G401.6 (cell line): ENCODE data around the gene ARHGEF7.

Experiments used
- FAIRE-seq: peaks from 2 replicates; lab custom pipeline; 2012; peaks lifted over from hg19 to GRCh38; lab: Jason Lieb, UNC

Gene ARHGEF7

GRCh38 chr13:111326621-111326965 is 211.5 kb downstream of the ARHGEF7 start:
- FAIRE-seq = no peak

- FAIRE-seq = no peak
These were observed 212.0 kb downstream of the ARHGEF7 start for GRCh38 chr13:111326981-111327642.

GRCh38 chr13:111327730-111328573 is 212.8 kb downstream of the ARHGEF7 start:
- no peak for FAIRE-seq

GRCh38 chr13:111328574-111329410 is 213.7 kb downstream of the ARHGEF7 start:
- FAIRE-seq = no peak

GRCh38 chr13:111329641-111330040 is 214.5 kb downstream of the ARHGEF7 start:
- no peak for FAIRE-seq

GRCh38 chr13:111330066-111330610 is 215.0 kb downstream of the ARHGEF7 start:
- no peak for FAIRE-seq

- no peak for FAIRE-seq
These were observed 220.2 kb downstream of the ARHGEF7 start for GRCh38 chr13:111335298-111335697.

GRCh38 chr13:111336666-111337065 is 221.6 kb downstream of the ARHGEF7 start:
- no peak for FAIRE-seq

GRCh38 chr13:111337206-111337605 is 222.1 kb downstream of the ARHGEF7 start:
- no peak for FAIRE-seq

- no peak for FAIRE-seq
These were observed 222.6 kb downstream of the ARHGEF7 start for GRCh38 chr13:111337741-111338140.

GRCh38 chr13:111338841-111339240 is 223.7 kb downstream of the ARHGEF7 start:
- no peak for FAIRE-seq

GRCh38 chr13:111339366-111340143 is 224.4 kb downstream of the ARHGEF7 start:
- no peak for FAIRE-seq

GRCh38 chr13:111341886-111342285 is 226.8 kb downstream of the ARHGEF7 start:
- no peak for FAIRE-seq

- no peak for FAIRE-seq
These were observed 227.6 kb downstream of the ARHGEF7 start for GRCh38 chr13:111342721-111343120.

GRCh38 chr13:111343186-111343805 is 228.2 kb downstream of the ARHGEF7 start:
- no peak for FAIRE-seq

GRCh38 chr13:111344471-111345191 is 229.5 kb downstream of the ARHGEF7 start:
- FAIRE-seq = no peak

GRCh38 chr13:111345682-111346081 is 230.6 kb downstream of the ARHGEF7 start:
- FAIRE-seq = no peak

GRCh38 chr13:111346101-111346680 is 231.1 kb downstream of the ARHGEF7 start:
- no peak for FAIRE-seq

GRCh38 chr13:111347438-111347837 is 232.3 kb downstream of the ARHGEF7 start:
- FAIRE-seq = no peak

- FAIRE-seq = no peak
These were observed 238.4 kb downstream of the ARHGEF7 start for GRCh38 chr13:111353508-111353907.
